Measurements from ENCODE around the gene VWCE.
"Not testable (repeated sequence)": the region's sequence is repeated elsewhere in the genome, so short reads cannot be mapped to it uniquely, and the experiment has no call there.

The VWCE gene

DNA sequence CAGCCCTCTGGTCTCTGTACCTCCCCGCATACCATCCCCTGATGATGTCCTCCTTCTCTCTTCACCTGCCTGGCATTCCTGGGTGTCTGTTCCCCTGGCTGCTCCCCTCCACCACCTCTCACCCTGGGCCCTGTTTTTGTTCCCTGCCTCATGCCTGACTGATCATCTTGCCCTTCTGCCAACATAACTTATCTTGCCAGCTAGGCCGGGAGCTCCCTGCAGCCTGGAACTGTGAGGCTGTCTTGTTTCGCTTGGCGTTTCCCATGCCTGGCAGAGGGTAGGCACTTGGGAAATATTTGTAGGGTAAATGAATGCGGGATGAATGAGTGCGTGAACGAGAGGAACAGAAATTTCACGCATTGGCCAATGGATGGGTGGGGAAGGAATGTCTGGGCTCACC is 45.9 kb downstream of the VWCE start:
- not testable (repeated sequence) for DNase-seq

DNA sequence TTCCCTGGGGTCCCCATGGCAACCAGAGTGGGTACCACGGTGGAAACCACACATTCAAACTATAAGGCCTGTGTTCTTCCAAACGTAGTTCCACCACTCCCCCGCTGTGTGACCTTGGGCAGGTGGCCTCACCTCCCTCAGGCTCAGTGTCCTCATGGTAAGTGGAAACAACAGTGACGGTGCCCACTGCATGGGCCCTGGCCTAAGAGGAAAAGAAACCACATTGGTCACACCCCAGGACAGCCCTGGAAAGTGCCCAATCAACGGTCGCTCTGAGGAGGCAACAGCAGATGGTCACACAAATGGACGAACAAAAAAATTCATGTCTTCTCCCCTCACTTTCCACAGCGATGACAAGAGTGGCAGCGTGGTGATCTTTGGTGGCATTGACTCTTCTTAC is 47.0 kb downstream of the VWCE start:
- DNase-seq, result not testable (repeated sequence)

DNA sequence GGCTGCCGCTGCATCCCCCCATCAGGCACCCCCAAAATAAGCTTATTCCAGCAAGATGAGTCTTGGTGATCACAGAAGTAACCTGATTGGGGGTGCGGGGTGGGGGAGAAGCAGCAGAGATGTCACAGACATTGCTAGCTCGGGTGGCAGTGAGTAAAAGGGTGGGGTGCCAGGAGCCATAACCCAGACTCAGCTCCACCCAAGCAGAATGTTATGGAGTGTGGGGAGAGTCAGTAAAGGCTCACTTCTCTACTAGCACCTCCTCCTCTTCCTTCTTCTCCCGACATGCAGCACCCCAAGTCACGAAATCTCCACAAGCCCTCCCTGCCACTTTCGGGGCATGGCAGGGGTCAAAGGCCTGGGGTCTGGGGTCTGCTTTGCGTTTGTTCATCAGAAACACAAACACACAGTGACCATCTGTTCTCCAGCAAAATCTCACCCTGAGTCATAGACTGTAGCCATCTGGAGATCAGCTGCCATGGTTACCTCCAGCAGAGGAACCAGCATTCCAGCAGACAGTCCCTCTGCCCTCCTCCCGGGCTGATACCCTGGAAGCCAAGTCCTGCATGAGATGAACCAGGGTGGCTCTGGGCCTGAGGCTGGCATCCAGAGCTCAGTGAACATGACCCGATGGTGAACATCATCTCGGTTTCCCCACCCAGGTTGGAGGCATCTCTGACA is 49.7 kb downstream of the VWCE start:
- DNase-seq, result not testable (repeated sequence)

DNA sequence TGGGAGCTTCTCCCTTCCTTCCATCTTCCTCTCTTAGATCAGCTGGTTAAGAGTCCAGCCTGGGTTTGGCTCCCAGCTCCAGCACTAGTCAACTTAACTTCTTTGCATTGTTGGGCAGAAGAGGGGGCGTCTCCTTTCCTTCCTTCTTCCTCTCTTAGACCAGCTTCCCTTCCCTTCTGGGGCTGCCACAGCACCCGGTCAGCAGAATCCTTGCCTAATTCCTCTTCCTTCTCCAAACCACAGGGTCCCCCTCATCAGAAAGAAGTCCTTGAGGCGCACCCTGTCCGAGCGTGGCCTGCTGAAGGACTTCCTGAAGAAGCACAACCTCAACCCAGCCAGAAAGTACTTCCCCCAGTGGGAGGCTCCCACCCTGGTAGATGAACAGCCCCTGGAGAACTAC is 53.6 kb downstream of the VWCE start:
- not testable (repeated sequence) for DNase-seq

DNA sequence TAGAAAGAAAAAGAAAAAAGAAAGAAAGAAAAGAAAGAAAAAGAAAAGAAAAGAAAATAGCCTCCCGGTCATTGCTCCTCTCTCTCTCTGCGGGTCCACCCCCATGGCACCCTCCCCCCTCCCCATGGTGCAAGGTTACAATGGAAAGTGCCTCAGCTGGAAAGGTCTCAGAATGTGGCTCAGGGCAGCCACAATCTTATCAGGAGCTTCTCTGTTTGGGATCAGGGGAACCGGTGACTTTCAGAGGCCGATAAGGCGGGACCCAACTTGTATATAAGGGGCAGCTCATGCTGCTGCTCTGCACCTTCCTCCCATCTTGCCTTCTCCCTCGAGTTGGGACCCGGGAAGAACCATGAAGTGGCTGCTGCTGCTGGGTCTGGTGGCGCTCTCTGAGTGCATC is 54.2 kb downstream of the VWCE start, which contains the start of gene PGA5:
PGA5 (plus strand) TSS at position 301 of the 400 bp plus-strand sequence; CDS start at position 353, 52 bp downstream.
- not testable (repeated sequence) for DNase-seq

DNA sequence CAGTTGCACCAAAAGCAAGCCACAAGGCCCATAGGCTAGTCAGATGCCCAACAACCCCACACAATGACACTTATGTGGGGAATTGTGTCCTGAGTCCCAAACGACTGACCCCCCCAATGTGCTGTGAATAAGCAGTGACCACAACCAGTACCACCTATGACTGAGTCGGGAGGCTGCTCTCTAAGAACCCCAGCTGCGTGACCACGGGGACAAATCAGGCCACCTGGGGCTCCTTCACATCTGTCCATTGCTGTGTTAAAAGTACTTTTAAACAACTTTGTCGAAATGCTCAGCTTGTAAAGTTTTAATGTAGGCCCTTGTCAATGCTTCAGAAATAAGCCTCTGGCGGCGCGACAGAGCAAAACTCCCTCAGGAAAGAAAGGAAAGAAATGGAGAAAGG is 54.8 kb downstream of the VWCE start:
- DNase-seq, result not testable (repeated sequence)

DNA sequence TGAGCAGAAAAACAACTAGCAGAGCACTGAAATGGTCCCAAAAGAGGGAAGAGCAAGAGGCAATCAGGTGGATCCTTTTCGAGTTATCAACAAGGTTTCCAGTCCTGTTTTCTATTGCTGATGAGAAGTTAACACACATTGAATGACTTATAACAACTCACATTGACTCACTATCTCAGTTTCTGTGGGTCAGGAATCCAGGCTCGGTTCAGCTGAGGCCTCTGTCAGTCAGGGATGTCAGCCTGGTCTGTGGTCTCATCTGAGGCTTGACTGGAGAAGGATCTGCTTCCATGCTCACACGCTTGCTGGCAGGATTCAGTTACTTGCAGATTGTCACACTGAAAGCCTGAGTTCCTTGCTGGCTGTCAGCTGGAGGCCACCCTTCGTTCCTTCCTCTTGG is 58.0 kb downstream of the VWCE start:
- DNase-seq, result not testable (repeated sequence)

DNA sequence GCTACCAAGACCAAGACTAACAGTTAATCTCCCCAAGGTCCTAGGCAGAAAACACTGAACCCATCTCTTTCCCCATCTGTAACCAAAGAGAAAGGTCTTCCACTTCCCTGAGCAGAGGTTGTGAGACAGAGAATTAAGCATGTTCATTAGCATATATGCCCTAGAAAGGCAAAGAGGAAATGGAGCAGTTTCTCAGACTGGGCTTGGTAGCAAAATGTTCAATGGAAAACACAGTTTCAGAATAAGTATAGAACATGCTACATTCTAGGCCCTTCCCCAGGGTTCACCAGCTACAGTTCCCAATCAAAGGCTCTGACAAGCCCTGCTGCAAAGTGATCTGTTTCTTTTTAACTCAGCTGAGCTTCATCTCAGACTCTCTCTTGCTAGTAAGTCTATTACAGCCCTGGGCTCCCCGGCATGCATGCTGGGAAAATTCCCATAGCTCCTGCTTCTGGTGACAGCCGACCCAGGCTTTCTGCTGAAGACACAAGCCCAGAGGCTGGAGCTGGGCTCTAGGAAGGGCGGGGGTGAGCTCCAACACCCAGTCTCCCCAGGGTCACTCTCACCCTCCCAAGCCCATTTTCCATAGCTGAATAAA is 62.5 kb downstream of the VWCE start:
- DNase-seq, result not testable (repeated sequence)

DNA sequence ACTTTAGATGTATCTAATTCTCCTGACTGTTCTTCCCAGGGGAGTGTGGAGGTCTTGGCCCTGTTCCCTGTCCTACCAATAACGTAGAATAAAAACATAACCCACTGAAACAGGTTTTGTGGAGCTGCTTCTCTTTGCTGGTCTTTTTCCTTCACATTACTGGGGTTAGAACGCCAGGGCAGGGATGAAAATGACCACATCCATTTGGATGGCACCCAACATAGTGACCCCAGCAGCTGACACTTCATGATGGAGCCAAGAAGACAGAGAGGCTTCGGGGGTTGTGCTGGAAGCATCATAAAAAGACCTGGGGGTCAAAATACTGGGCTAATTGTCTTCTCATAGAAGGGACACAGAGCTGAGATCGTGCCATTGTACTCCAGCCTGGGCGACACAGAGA is 63.5 kb downstream of the VWCE start:
- DNase-seq, result not testable (repeated sequence)

DNA sequence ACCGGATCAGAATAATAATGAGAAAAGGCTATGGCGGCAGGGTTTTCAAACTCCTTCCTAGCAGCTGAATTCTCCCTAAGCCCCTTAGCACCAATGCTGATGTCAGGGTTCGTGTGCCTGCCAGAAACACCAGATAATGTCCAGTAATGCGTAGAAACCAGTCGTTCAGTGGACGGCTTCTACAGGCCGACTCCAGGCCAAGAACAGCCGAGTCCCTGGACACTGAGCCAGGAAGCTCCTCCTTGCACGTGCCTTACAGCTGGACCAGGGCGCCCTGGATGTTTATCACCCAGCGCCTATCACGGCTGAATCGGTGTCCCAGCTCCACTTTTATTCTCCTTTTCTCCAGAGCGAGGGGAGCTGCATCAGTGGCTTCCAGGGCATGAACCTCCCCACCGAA is 64.1 kb downstream of the VWCE start:
- DNase-seq, result not testable (repeated sequence)

DNA sequence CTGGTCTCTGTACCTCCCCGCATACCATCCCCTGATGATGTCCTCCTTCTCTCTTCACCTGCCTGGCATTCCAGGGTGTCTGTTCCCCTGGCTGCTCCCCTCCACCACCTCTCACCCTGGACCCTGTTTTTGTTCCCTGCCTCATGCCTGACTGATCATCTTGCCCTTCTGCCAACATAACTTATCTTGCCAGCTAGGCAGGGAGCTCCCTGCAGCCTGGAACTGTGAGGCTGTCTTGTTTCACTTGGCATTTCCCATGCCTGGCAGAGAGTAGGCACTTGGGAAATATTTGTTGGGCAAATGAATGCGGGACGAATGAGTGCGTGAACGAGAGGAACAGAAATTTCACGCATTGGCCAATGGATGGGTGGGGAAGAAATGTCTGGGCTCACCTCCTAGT is 65.7 kb downstream of the VWCE start:
- DNase-seq, result not testable (repeated sequence)

DNA sequence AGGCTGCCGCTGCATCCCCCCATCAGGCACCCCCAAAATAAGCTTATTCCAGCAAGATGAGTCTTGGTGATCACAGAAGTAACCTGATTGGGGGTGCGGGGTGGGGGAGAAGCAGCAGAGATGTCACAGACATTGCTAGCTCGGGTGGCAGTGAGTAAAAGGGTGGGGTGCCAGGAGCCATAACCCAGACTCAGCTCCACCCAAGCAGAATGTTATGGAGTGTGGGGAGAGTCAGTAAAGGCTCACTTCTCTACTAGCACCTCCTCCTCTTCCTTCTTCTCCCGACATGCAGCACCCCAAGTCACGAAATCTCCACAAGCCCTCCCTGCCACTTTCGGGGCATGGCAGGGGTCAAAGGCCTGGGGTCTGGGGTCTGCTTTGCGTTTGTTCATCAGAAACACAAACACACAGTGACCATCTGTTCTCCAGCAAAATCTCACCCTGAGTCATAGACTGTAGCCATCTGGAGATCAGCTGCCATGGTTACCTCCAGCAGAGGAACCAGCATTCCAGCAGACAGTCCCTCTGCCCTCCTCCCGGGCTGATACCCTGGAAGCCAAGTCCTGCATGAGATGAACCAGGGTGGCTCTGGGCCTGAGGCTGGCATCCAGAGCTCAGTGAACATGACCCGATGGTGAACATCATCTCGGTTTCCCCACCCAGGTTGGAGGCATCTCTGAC is 68.5 kb downstream of the VWCE start:
- not testable (repeated sequence) for DNase-seq

DNA sequence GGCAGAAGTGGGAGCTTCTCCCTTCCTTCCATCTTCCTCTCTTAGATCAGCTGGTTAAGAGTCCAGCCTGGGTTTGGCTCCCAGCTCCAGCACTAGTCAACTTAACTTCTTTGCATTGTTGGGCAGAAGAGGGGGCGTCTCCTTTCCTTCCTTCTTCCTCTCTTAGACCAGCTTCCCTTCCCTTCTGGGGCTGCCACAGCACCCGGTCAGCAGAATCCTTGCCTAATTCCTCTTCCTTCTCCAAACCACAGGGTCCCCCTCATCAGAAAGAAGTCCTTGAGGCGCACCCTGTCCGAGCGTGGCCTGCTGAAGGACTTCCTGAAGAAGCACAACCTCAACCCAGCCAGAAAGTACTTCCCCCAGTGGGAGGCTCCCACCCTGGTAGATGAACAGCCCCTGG is 72.4 kb downstream of the VWCE start:
- DNase-seq, result not testable (repeated sequence)

DNA sequence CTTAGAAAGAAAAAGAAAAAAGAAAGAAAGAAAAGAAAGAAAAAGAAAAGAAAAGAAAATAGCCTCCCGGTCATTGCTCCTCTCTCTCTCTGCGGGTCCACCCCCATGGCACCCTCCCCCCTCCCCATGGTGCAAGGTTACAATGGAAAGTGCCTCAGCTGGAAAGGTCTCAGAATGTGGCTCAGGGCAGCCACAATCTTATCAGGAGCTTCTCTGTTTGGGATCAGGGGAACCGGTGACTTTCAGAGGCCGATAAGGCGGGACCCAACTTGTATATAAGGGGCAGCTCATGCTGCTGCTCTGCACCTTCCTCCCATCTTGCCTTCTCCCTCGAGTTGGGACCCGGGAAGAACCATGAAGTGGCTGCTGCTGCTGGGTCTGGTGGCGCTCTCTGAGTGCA is 73.1 kb downstream of the VWCE start, which contains the start of gene PGA4:
PGA4 (plus strand) TSS at position 301 of the 400 bp plus-strand sequence; CDS start at position 355, 54 bp downstream.
- not testable (repeated sequence) for DNase-seq

DNA sequence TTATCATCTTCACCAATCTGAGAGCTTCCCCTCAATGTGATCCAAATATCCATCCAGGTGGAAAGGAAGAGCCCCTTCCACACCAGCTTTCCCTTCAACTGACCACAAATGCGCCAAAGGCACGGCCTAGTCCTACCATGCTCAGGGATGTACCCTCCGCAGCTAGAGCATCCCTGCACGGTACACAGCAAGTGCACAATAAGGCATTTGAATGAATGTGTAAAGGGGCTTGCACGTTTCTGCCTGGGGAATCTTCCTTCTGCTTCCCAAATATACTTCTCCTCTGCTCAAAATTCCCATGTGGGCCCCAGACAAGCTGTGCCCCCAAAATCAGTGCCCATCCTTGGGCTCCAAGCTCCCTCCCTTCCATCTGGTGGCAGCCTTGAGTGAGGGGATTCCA is 76.1 kb downstream of the VWCE start:
- not testable (repeated sequence) for DNase-seq

DNA sequence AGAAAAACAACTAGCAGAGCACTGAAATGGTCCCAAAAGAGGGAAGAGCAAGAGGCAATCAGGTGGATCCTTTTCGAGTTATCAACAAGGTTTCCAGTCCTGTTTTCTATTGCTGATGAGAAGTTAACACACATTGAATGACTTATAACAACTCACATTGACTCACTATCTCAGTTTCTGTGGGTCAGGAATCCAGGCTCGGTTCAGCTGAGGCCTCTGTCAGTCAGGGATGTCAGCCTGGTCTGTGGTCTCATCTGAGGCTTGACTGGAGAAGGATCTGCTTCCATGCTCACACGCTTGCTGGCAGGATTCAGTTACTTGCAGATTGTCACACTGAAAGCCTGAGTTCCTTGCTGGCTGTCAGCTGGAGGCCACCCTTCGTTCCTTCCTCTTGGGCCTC is 76.8 kb downstream of the VWCE start:
- not testable (repeated sequence) for DNase-seq

DNA sequence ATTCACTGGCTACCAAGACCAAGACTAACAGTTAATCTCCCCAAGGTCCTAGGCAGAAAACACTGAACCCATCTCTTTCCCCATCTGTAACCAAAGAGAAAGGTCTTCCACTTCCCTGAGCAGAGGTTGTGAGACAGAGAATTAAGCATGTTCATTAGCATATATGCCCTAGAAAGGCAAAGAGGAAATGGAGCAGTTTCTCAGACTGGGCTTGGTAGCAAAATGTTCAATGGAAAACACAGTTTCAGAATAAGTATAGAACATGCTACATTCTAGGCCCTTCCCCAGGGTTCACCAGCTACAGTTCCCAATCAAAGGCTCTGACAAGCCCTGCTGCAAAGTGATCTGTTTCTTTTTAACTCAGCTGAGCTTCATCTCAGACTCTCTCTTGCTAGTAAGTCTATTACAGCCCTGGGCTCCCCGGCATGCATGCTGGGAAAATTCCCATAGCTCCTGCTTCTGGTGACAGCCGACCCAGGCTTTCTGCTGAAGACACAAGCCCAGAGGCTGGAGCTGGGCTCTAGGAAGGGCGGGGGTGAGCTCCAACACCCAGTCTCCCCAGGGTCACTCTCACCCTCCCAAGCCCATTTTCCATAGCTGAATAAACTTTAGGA is 81.3 kb downstream of the VWCE start:
- DNase-seq, result not testable (repeated sequence)

DNA sequence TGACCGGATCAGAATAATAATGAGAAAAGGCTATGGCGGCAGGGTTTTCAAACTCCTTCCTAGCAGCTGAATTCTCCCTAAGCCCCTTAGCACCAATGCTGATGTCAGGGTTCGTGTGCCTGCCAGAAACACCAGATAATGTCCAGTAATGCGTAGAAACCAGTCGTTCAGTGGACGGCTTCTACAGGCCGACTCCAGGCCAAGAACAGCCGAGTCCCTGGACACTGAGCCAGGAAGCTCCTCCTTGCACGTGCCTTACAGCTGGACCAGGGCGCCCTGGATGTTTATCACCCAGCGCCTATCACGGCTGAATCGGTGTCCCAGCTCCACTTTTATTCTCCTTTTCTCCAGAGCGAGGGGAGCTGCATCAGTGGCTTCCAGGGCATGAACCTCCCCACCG is 82.9 kb downstream of the VWCE start:
- not testable (repeated sequence) for DNase-seq

DNA sequence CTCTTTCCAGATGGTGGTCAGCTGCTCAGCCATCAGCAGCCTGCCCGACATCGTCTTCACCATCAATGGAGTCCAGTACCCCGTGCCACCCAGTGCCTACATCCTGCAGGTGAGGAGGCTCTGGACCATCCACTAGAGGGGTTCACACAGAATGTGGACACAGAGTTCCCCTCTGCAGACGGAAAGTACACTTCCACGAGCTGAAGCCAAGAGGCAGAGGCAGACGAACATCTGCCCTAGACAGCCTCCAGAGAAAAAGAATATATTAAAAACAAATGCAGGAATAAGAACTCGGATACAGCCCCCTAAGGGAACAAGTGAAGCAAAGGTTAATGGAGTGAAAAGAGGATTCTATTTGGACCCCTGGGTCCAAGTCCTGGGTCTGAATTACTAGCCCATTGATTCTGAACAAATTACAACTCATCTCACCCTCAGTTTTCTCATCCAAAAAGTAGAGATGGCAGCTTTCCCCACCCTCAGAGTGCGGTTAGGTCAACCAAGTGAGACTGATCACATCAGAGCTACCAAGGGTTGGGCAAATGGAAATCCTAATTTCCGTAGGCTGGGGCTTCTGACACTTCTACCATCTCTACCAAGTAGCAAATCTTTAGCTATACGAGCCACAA is 83.7 kb downstream of the VWCE start:
- not testable (repeated sequence) for DNase-seq

DNA sequence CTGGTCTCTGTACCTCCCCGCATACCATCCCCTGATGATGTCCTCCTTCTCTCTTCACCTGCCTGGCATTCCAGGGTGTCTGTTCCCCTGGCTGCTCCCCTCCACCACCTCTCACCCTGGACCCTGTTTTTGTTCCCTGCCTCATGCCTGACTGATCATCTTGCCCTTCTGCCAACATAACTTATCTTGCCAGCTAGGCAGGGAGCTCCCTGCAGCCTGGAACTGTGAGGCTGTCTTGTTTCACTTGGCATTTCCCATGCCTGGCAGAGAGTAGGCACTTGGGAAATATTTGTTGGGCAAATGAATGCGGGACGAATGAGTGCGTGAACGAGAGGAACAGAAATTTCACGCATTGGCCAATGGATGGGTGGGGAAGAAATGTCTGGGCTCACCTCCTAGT is 84.5 kb downstream of the VWCE start:
- not testable (repeated sequence) for DNase-seq

Measured in stimulated activated CD4-positive, alpha-beta T cell treated with anti-CD3 and anti-CD28 coated beads, Interleukin-12 subunit alpha, Interleukin-12 subunit beta, amount 100 ng/mL, for 4 hours (primary cell).